ENCODE results near the gene HTR1A.

HTR1A gene

GRCh38 chr5:63962279-63962678 is at the start of gene HTR1A:
HTR1A (minus strand) TSS chr5:63962445; CDS start chr5:63961719, 726 bp downstream.
- DNase-seq: no peak

GRCh38 chr5:64003966-64004365 is 41.7 kb upstream of the HTR1A start:
- DNase-seq: no peak

DNA sequence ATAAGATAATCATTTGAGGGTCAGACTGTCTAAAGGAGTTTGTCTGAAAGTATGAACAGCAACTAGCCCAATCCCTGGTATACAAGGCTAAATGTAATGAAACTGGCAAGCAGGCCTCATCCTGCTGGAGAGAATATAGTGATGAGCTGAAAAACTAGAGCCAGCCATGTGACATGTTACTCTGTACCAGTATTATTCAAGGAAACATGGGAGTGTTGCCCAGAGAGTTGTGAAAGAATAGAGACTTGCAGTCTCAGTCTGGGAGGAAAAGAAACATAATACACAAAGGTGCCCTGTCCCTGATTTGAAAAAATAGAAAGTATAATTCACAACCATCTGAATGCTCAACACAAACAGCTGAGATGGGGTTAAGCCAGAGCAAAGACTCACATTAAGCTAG is 37.9 kb upstream of the HTR1A start:
- DNase-seq: peak; percentile 7 to 82

- DNase-seq: no peak
Measured at GRCh38 chr5:63987053-63987452, 24.8 kb upstream of the HTR1A start.

GRCh38 chr5:63981864-63982263 is 19.6 kb upstream of the HTR1A start:
- no peak for DNase-seq

GRCh38 chr5:63963926-63964325 is 1.7 kb upstream of the HTR1A start:
- DNase-seq: no peak

GRCh38 chr5:63963080-63963735 is 963 bp upstream of the HTR1A start:
- DNase-seq: peak in 1 of 2 donors; percentile 65

- DNase-seq: no peak
Measured at GRCh38 chr5:63961598-63962161, 565 bp downstream of the HTR1A start.

DNA sequence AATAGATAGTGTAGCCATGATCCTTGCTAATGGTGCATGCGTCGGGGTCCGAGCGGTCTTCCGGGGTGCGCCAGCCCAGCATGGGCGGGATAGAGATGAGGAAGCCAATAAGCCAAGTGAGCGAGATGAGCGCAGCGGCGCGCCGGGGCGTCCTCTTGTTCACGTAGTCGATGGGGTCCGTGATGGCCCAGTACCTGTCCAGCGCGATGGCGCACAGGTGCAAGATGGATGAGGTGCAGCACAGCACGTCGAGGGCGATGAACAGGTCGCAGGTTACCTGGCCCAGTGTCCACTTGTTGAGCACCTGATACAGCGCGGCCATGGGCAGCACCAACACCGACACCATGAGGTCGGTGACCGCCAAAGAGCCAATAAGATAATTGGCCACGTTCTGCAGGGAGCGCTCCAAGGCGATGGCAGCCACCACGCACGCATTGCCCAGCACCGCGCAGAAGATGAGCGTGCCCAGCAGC is 1.1 kb downstream of the HTR1A start:
- DNase-seq: no peak

- DNase-seq: no peak
Measured at GRCh38 chr5:63960646-63961045, 1.6 kb downstream of the HTR1A start.

- peak in 1 of 2 donors; percentile 69 for DNase-seq
Measured at GRCh38 chr5:63959177-63959982, 2.9 kb downstream of the HTR1A start.

DNA sequence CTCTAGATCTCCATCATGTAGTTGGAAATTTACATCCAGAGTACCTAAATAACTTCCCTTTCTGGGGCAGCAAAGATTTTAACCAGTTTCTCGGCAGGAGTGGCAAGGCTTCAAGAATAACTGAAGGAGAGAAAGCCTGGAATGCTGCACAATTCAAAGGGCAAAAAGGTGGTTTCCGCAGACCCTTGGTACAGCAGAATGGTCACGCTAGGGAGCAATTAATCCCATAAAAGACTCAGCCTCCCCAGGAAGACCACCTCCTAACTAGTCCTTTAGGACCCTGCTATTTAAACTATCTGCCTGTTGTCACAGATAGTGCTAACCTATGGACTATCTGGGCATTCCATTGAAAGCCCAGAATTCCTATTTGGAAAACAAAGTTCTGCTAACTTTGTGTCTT is 3.6 kb downstream of the HTR1A start:
- no peak for DNase-seq

GRCh38 chr5:63957617-63958016 is 4.6 kb downstream of the HTR1A start:
- no peak for DNase-seq

GRCh38 chr5:63953217-63953616 is 9.0 kb downstream of the HTR1A start:
- no peak for DNase-seq

DNA sequence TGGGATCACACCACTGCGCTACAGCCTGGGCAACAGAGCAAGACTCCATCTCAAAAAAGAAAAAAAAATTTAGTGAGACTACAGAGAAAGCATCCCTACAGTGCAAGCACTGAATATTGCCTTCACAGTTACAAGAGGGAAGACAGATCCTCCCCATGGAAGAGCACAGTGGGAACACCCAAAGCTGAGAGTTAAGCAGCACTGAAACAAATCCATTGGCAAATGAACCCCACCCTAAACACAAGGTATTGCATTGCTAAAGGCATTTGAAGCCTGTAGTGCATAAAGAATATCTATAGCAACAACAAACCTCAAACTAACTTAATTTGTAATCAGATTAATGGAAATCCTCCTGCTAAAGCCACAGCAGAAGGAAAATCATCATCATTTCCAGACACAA is 27.1 kb downstream of the HTR1A start:
- no peak for DNase-seq

- no peak for DNase-seq
Measured at GRCh38 chr5:63931836-63932235, 30.4 kb downstream of the HTR1A start.

DNA sequence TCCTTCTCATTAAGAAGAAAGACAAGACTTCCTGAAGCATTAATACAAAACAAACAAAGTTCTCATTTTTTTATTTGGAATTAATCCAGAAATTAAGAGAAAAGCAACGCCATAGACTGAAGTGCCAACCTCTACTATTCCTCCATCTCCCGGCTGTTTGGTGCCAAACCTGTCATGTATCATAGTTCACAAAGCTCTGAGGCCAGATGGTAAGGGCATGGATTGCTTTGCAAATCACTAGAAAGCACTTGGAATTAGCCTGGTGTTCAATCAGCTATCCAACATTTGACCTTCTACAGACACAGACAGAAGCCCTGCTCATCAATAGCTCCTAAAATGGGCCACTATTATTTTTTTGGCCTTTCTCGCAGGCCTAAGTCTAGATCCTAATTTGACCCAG is 33.8 kb downstream of the HTR1A start:
- no peak for DNase-seq

DNA sequence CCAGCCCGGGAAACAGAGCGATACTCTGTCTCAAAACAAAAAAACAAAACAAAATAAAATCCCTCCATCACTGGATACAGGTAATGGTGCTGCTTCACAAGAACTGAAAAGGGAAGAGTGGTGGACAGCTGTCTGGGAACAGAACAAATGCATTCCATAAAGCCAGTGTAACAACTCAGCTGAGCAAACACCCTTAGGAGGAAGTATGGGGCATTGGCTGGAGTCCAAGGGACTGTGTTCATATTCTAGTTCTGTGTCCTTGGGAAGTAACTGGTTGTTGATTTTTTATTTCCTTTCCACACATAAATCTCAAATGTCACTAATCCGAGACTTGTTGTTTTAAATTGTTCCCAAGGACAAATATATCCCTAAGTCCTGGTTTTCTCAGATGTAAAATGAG is 38.3 kb downstream of the HTR1A start:
- no peak for DNase-seq

DNA sequence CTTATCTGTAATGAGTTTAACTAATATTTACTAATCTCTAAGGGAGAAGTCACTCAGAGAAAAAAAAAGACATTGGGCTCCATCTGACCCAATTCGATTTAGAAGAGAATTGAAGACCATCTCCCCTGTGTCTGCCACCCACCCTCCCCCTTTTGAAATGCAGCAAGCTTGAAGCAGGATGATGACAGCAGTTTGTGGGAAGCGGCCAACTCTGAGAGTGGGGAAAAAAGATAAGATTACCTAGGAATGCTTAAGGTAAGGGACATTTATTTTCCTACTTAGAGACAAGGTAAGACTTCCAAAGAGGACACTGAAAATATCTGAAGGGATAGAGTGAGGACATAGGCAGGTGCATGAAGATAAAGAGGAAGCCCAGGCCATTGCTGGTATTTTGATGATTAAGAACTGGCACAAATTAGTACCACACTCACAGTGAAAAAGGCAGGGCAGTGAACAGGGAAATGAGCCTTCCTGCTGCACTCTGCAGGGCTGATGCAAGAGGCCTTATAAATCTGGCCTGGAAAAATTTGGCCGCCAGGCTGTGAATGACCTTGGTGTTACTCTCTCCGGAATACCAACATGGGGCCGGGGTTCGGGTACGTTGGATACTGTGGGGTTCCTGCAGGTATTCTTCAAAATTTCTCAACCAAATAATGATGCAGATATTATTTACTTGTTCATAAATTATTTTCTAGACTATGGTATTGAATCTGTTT is 42.3 kb downstream of the HTR1A start:
- no peak for DNase-seq

DNA sequence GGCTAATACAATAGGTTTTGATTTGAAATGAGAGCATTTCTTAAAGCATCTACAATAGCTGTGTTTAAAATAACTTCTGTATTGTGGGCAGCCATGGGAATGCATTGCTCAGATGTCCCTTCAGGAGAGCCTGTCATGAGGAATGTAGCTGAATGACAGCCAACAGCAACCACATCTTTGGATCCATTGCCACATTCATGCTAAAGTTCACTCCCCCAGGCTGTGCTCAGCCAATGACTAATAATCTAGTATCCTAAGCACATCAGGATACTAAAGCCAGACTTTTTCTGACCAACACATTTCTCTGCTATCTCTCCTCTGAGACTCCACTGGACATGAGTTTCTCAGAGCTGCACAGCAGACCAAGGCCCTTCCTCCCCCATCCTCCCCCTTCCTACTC is 45.5 kb downstream of the HTR1A start:
- DNase-seq: no peak

GRCh38 chr5:63911871-63912270 is 50.4 kb downstream of the HTR1A start:
- no peak for DNase-seq

Data from hippocampal formation (tissue), 2 donors.